Chondrocyte (in vitro differentiated cells): ENCODE data around the gene LSM3. TPM values are rescaled to one million over a fixed set of nuclear protein-coding genes. Genes with fewer than 3 reads are reported as not detected.

Experiments used
- DNase-seq: peaks from one replicate; pipeline ENCODE4 v3.0.0; 2021; ENCODE audit warnings: mixed read lengths, low spot score
- H3K27ac Mint-ChIP-seq: one replicate; pipeline ENCODE4 v1.8.0; 2021; ENCODE audit warnings: mild to moderate bottlenecking, moderate library complexity, mixed read lengths; ENCODE audit not compliant: unreplicated experiment
- H3K27me3 Mint-ChIP-seq: 2 replicates; pipeline ENCODE4 v1.8.0; 2021; ENCODE audit warnings: low read depth, mixed read lengths
- H3K36me3 Mint-ChIP-seq: 2 replicates; pipeline ENCODE4 v1.8.0; 2021; ENCODE audit warnings: low read depth, mixed read lengths
- H3K4me1 Mint-ChIP-seq: 2 replicates; pipeline ENCODE4 v1.8.0; 2021; ENCODE audit warnings: low read depth, mild to moderate bottlenecking, mixed read lengths
- H3K4me3 Mint-ChIP-seq: one replicate; pipeline ENCODE4 v1.8.0; 2021; ENCODE audit warnings: mild to moderate bottlenecking, moderate library complexity, mixed read lengths; ENCODE audit not compliant: unreplicated experiment
- H3K9me3 Mint-ChIP-seq: 2 replicates; pipeline ENCODE4 v1.8.0; 2021; ENCODE audit warnings: low read depth, mixed read lengths
- total RNA-seq: library from RNA; stranded (reverse); gene quantifications from 3 replicates; pipeline ENCODE4 v1.2.1, GENCODE V29; 2021
- TF ChIP-seq, protein P1 (sequence below): fragments of 200-600 bp; sonication (generic); IDR thresholded peaks from 2 replicates; pipeline ENCODE4 v1.5.0; 2021; ENCODE audit warnings: antibody characterized with exemption, mild to moderate bottlenecking, moderate library complexity

The LSM3 gene
- total RNA-seq, 1 donor from 2014 or later, result 8.1 TPM

DNA sequence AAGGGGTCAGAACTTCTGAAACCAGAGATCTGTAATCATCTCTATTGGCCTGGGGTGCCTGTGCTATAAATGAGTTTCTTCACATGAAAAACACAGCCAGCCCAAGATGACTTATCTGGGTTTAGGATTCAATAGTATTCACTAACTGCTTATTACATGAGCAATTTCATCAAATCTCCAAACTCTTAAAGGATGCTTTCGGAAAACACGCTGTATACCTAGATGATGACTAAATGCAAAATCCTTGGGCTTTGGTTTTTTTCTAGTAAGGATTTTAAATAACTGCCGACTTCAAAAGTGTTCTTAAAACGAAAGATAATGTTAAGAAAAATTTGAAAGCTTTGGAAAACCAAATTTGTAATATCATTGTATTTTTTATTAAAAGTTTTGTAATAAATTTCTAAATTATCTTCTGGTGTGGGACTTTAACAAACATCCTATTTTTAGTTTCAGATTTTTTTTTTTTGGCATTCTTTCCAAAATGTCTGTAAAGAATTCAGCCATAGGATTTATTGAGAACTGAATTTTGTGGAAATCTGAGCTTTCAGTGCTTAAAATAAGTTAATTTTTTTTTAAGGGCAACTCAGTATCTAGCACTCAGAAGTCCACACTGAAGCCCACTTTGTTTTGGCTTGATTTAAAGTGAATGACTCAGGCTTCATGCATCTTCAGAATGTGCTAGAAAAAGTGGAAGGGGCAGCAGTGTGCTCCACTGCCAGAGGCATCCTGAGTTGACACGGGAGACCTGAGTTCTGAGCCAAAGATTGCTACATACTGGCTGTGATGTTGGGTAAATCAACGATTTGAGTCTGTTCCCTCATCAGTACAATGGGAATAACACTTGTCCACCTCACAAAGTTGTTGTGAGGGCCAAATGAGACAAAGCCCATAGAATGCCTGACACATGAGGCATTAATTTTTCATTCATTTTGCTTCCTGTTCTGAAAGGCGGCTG lies 35.1 kb upstream of the LSM3 start:
- Mint-ChIP-seq H3K27ac (peak overlapping the region; percentile 99), H3K4me3 (peak overlapping the region; percentile 7), H3K27me3 (no peaks in the 10 kb centered on the region), H3K9me3 (no peaks in the 10 kb centered on the region), H3K36me3 (peaks cover 18% of the 10 kb centered on the region), H3K4me1 (peaks cover 65% of the 10 kb centered on the region)
- TF ChIP-seq, protein P1, sequence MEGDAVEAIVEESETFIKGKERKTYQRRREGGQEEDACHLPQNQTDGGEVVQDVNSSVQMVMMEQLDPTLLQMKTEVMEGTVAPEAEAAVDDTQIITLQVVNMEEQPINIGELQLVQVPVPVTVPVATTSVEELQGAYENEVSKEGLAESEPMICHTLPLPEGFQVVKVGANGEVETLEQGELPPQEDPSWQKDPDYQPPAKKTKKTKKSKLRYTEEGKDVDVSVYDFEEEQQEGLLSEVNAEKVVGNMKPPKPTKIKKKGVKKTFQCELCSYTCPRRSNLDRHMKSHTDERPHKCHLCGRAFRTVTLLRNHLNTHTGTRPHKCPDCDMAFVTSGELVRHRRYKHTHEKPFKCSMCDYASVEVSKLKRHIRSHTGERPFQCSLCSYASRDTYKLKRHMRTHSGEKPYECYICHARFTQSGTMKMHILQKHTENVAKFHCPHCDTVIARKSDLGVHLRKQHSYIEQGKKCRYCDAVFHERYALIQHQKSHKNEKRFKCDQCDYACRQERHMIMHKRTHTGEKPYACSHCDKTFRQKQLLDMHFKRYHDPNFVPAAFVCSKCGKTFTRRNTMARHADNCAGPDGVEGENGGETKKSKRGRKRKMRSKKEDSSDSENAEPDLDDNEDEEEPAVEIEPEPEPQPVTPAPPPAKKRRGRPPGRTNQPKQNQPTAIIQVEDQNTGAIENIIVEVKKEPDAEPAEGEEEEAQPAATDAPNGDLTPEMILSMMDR, result no peak
- DNase-seq, result no peak

DNA sequence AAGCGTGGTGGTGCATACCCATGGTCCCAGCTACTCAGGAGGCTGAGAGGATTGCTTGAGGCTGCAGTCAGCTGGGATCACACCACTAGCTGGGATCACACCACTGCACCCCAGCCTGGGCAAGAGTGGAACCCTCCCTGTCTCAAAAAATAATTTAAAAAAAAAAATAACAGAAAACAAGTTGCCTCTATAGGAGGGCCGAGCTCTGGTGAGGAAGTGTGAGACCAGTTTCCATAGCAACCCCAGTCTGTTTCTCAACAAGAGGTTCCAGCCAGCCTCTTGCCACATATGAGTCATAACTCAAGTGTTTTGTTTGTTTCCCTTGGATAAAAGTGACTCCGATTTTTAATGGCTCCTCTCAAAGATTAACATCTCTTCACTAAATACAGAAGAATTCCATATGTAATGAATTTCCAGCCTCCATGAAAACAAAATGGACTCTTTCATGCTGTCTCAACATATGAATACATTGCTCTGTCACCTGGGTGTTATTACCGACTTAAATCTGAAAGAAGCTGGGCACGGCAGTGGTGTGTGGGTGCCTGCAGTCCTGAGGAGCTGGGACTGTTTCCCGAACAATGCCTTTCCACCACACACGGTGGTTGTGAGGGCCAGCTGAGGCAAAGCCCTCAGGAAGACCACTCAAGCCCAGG lies 34.1 kb upstream of the LSM3 start:
- DNase-seq, result no peak
- Mint-ChIP-seq H3K4me1 (peaks cover 63% of the 10 kb centered on the region), H3K36me3 (peaks cover 18% of the 10 kb centered on the region), H3K9me3 (no peaks in the 10 kb centered on the region), H3K4me3 (peak overlapping the region; percentile 56), H3K27ac (peak overlapping the region; percentile 99), H3K27me3 (no peaks in the 10 kb centered on the region)
- TF ChIP-seq, protein P1, result no peak

DNA sequence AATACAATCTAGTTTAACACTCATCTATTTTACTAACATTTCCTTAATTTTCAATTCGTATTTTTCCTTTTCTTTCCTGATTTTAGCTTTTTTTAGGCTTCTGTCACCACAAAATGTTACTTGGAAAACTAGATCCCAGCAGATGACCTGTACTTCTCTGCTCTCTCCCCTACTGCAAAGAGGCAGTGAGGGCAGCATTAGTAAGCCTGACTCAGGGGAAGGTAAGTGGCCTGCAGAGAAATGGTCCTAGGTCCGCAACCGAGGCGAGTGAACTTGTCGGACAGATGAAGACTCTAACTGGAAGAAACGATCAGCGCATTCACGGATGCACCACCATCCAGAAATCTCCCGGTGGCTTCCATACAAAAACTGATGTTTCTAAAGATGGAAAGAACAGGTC lies 33.4 kb upstream of the LSM3 start:
- Mint-ChIP-seq H3K4me1 (peaks cover 62% of the 10 kb centered on the region), H3K9me3 (no peaks in the 10 kb centered on the region), H3K27me3 (no peaks in the 10 kb centered on the region), H3K36me3 (peaks cover 18% of the 10 kb centered on the region), H3K27ac (peak overlapping the region; percentile 99), H3K4me3 (no peak overlapping the region)
- DNase-seq, result no peak
- TF ChIP-seq, protein P1, result no peak

DNA sequence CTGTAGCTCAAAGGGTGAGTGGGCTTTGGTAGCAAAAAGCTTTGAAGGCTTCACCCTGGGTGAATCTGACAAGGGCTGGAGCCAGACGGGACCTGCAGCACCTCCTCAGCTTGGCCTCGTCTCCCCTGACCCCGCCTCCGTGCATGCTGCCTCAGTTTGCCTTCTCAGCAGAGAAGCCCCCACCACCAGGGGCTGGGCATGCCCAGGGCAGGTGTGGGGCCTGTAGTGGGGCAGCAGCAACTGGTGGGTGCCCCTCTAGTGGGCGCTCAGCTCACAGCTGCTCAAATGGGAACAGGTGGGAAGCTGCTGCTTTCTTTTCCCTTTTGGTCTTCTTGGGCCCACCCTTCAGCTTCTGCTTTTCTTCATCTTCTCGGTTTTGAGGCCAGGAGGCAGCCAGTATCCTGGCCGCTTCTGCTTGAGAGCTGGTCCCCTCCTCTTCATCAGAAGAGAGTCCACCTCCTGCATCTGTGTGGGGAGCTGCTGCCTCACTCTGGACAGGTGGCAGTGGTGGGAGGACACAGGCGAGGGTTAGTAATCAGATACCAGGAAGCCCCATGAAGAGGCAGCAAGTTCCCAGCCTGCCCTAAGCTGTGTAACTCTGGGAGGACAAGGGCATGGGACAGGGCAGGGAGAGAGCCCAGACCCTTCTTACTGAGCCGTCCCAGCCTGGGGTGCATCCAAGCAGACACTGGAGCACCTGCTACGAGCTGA lies 32.8 kb upstream of the LSM3 start:
- peaks cover 58% of the 10 kb centered on the region for H3K4me1 Mint-ChIP-seq
- peak overlapping the region; percentile 99 for H3K27ac Mint-ChIP-seq
- peaks cover 18% of the 10 kb centered on the region for H3K36me3 Mint-ChIP-seq

More for the DNA sequence above, 32.8 kb upstream of the LSM3 start:
- H3K4me3 Mint-ChIP-seq, result no peak overlapping the region
- no peaks in the 10 kb centered on the region for H3K27me3 Mint-ChIP-seq
- no peaks in the 10 kb centered on the region for H3K9me3 Mint-ChIP-seq
- TF ChIP-seq, protein P1, result peak; percentile 28
- no peak for DNase-seq
